Lower lobe of right lung (tissue), 2 donors: ENCODE results near the gene RASIP1. TPM values are rescaled to one million over a fixed set of nuclear protein-coding genes. Genes with fewer than 3 reads are reported as not detected.

Source experiments
- ATAC-seq, 2 donors: fragments of 200-7000 bp; cut with Tn5 transposase; one replicate each; pipeline ENCODE4 v1.9.1; 2020 to 2022; ENCODE audit warnings: mild to moderate bottlenecking in 2 of 2, moderate library complexity in 2 of 2
- DNase-seq: peaks from one replicate; pipeline ENCODE4 v3.0.0-alpha.2; 2020
- H3K27ac ChIP-seq: fragments of 200-600 bp; one replicate; pipeline ENCODE4 v1.8.0; 2022
- H3K27me3 ChIP-seq: fragments of 200-600 bp; one replicate; pipeline ENCODE4 v1.8.0; 2022; ENCODE audit warnings: low read depth
- H3K36me3 ChIP-seq: fragments of 200-600 bp; one replicate; pipeline ENCODE4 v1.8.0; 2022; ENCODE audit warnings: mild to moderate bottlenecking
- H3K4me1 ChIP-seq: fragments of 200-600 bp; one replicate; pipeline ENCODE4 v1.8.0; 2022
- H3K4me3 ChIP-seq: fragments of 200-600 bp; one replicate; pipeline ENCODE4 v1.8.0; 2022; ENCODE audit warnings: mild to moderate bottlenecking
- H3K9me3 ChIP-seq: fragments of 200-600 bp; one replicate; pipeline ENCODE4 v1.8.0; 2022
- CTCF ChIP-seq: fragments of 200-600 bp; IDR thresholded peaks from one replicate; pipeline ENCODE4 v1.8.0; 2022; ENCODE audit warnings: antibody characterized with exemption, mild to moderate bottlenecking
- intact Hi-C: fragments of 100-400 bp; cut with DNase I; formaldehyde crosslinking; loops from one replicate; pipeline ENCODE4 v1.11.0; 2022
- total RNA-seq: library from RNA; stranded (reverse); fragmentation: NEBNext Ultra II Directional; extraction: Animal tissue kit (Norgen Biotek cat#: 25700); gene quantifications from one replicate; pipeline ENCODE4 v1.2.1, GENCODE V29; 2021
- donor health status: DM: no; HTN: yes; CAD: no; lungs with severe emphysema.

Gene RASIP1
- total RNA-seq, 1 donor from 2014 or later, result 33.4 TPM

- Histone ChIP-seq H3K9me3 (no peaks in the 10 kb centered on the region), H3K4me1 (peaks cover 17% of the 10 kb centered on the region), H3K27ac (no peak overlapping the region), H3K36me3 (no peaks in the 10 kb centered on the region), H3K4me3 (no peak overlapping the region), H3K27me3 (peaks cover 17% of the 10 kb centered on the region)
- no peak for TF ChIP-seq CTCF
- ATAC-seq (no peak), DNase-seq (no peak)
- intact Hi-C loops, result no loop called here
Measured at GRCh38 chr19:48756686-48757085, 16.3 kb upstream of the RASIP1 start.

- Histone ChIP-seq H3K27me3 (peaks cover 19% of the 10 kb centered on the region), H3K27ac (no peak overlapping the region), H3K9me3 (no peaks in the 10 kb centered on the region), H3K36me3 (no peaks in the 10 kb centered on the region), H3K4me1 (peaks cover 21% of the 10 kb centered on the region), H3K4me3 (no peak overlapping the region)
- no peak for TF ChIP-seq CTCF
- ATAC-seq, result no peak
- intact Hi-C loops, result no loop called here
- DNase-seq, result no peak
Measured at GRCh38 chr19:48756212-48756611, 15.8 kb upstream of the RASIP1 start.

- H3K36me3 ChIP-seq, result no peaks in the 10 kb centered on the region
- no peak for TF ChIP-seq CTCF
- H3K4me3 ChIP-seq, result no peak overlapping the region
- DNase-seq (no peak), ATAC-seq (no peak)
- intact Hi-C loops, result no loop called here
- H3K4me1 ChIP-seq, result peaks cover 22% of the 10 kb centered on the region
- H3K27ac ChIP-seq, result no peak overlapping the region
- no peaks in the 10 kb centered on the region for H3K9me3 ChIP-seq
- peaks cover 24% of the 10 kb centered on the region for H3K27me3 ChIP-seq
Measured at GRCh38 chr19:48755787-48756186, 15.4 kb upstream of the RASIP1 start.

GRCh38 chr19:48755084-48755641 lies 14.8 kb upstream of the RASIP1 start, which contains the start of gene FGF21:
FGF21 (plus strand) TSS chr19:48755524; CDS start chr19:48756237, 713 bp downstream.
- ATAC-seq, result no peak
- DNase-seq, result no peak
- no peaks in the 10 kb centered on the region for H3K9me3 ChIP-seq
- TF ChIP-seq CTCF, result no peak
- H3K36me3 ChIP-seq, result no peaks in the 10 kb centered on the region
- peaks cover 24% of the 10 kb centered on the region for H3K27me3 ChIP-seq
- peaks cover 23% of the 10 kb centered on the region for H3K4me1 ChIP-seq
- intact Hi-C loops, result no loop called here
- H3K27ac ChIP-seq, result peak within 1 kb of the TSS; percentile 75
- no peak within 1 kb of the TSS for H3K4me3 ChIP-seq

- peak; percentile 83 for DNase-seq
- TF ChIP-seq CTCF, result peak; percentile 20
- H3K4me1 ChIP-seq, result peaks cover 26% of the 10 kb centered on the region
- intact Hi-C loops, result no loop called here
- H3K27ac ChIP-seq, result peak within 1 kb of the TSS; percentile 75
- ATAC-seq, result peak; percentile 91 to 92
- peaks cover 24% of the 10 kb centered on the region for H3K27me3 ChIP-seq
- H3K9me3 ChIP-seq, result no peaks in the 10 kb centered on the region
- H3K4me3 ChIP-seq, result peak within 1 kb of the TSS; percentile 61
- no peaks in the 10 kb centered on the region for H3K36me3 ChIP-seq
Measured at GRCh38 chr19:48752496-48753365, 12.3 kb upstream of the RASIP1 start, which contains the start of gene FUT1. FUT1 (minus strand) TSS chr19:48752641; CDS start chr19:48751281, 1,360 bp downstream.
